Measurements from ENCODE around the gene CLOCK.

CLOCK gene

GRCh38 chr4:55411621-55412020, 135.1 kb downstream of the CLOCK start:
- DNase-seq (ENCODE audit: low read depth in 3 of 3) = no peak

GRCh38 chr4:55410431-55410830, 136.3 kb downstream of the CLOCK start:
- no peak for DNase-seq (ENCODE audit: low read depth in 3 of 3)

GRCh38 chr4:55409468-55410171, 137.1 kb downstream of the CLOCK start:
- no peak for DNase-seq (ENCODE audit: low read depth in 3 of 3)

- no peak for DNase-seq (ENCODE audit: low read depth in 3 of 3)
Observed at GRCh38 chr4:55407764-55408163, 138.9 kb downstream of the CLOCK start.

GRCh38 chr4:55407119-55407518, 139.6 kb downstream of the CLOCK start:
- no peak for DNase-seq (ENCODE audit: low read depth in 3 of 3)

GRCh38 chr4:55406545-55406944, 140.2 kb downstream of the CLOCK start:
- DNase-seq (ENCODE audit: low read depth in 3 of 3) = no peak

GRCh38 chr4:55405073-55405472, 141.6 kb downstream of the CLOCK start:
- DNase-seq (ENCODE audit: low read depth in 3 of 3) = no peak

GRCh38 chr4:55399581-55399980, 147.1 kb downstream of the CLOCK start:
- no peak for DNase-seq (ENCODE audit: low read depth in 3 of 3)

GRCh38 chr4:55398966-55399365, 147.7 kb downstream of the CLOCK start:
- DNase-seq (ENCODE audit: low read depth in 3 of 3) = no peak

- no peak for DNase-seq (ENCODE audit: low read depth in 3 of 3)
Observed at GRCh38 chr4:55398461-55398860, 148.2 kb downstream of the CLOCK start.

- no peak for DNase-seq (ENCODE audit: low read depth in 3 of 3)
Observed at GRCh38 chr4:55397520-55398321, 149.0 kb downstream of the CLOCK start.

GRCh38 chr4:55397126-55397436, 149.6 kb downstream of the CLOCK start:
- DNase-seq (ENCODE audit: low read depth in 3 of 3) = no peak

- peak in 1 of 3 experiments; percentile 32 for DNase-seq (ENCODE audit: low read depth in 3 of 3)
Observed at GRCh38 chr4:55396308-55397125, 150.2 kb downstream of the CLOCK start.

GRCh38 chr4:55395529-55396307, 151.0 kb downstream of the CLOCK start, which contains the start of gene TMEM165:
Gene TMEM165 (plus strand): TSS chr4:55395957. CDS start chr4:55396190, 233 bp downstream.
- peak; percentile 81 to 90 (median 84) for DNase-seq (ENCODE audit: low read depth in 3 of 3)

- DNase-seq (ENCODE audit: low read depth in 3 of 3) = no peak
Observed at GRCh38 chr4:55395218-55395528, 151.5 kb downstream of the CLOCK start.

- DNase-seq (ENCODE audit: low read depth in 3 of 3) = no peak
Observed at GRCh38 chr4:55393461-55394320, 153.0 kb downstream of the CLOCK start.

GRCh38 chr4:55386840-55387239, 159.9 kb downstream of the CLOCK start:
- no peak for DNase-seq (ENCODE audit: low read depth in 3 of 3)

- DNase-seq (ENCODE audit: low read depth in 3 of 3) = no peak
Observed at GRCh38 chr4:55386073-55386472, 160.6 kb downstream of the CLOCK start.

GRCh38 chr4:55385201-55385649, 161.5 kb downstream of the CLOCK start:
- no peak for DNase-seq (ENCODE audit: low read depth in 3 of 3)

- no peak for DNase-seq (ENCODE audit: low read depth in 3 of 3)
Observed at GRCh38 chr4:55382488-55383003, 164.2 kb downstream of the CLOCK start.
